Measurements from ENCODE around the gene GPAT3. TPM values are rescaled to one million over a fixed set of nuclear protein-coding genes. Genes with fewer than 3 reads are reported as not detected.

Gene GPAT3
- total and polyA plus RNA-seq, 2 of the 8 experiments (the other 6 are each of a cell fraction or from before 2014, with no cell fraction given): 0.23 to 2.0 TPM

DNA sequence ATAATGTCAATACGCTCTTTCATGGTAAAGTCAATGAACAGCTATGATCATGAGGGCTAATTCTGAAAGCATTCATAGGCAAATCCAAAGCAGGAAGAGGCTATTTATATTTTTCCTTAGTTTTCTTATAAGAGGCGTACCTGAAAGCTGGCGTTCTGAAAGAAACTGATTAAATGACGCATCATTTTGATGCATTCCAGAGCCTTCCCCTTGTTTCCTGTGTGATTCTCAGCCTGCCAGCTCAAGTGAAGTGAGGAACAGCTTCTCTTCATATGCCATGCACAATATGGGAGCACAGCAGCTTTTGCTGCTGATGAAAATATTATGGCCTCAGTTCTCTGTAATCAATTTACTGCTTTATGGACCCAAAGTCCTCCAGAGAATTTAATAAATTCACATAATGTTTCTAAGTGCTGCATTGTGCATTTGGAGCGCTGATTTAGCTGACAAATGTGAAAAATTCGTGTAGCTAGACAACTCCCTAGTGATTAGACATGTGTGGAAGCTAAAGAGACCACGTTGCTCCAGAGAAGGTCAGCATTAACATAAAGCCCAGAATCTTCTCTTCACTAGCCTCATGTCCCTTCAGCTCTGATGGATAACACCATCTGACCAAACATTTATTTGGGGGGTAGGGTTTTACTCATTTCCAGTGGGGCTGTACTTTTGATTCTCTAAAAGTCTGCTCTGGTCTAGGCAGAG is 110.8 kb downstream of the GPAT3 start:
- DNase-seq (ENCODE audit: low read depth in 1 of 2, low spot score in 2 of 2) (no peak), FAIRE-seq (no peak)
- Histone ChIP-seq H3K4me1 (replicated peaks in 1 of 4; ENCODE audit: control insufficient read depth in 3 of 4, insufficient read depth in 4 of 4, low read length in 3 of 4) (no peaks in the 10 kb centered on the region), H2BK12ac (ENCODE audit: low read depth, low read length) (no peak overlapping the region), H3K4me2 (ENCODE audit: insufficient read depth in 1 of 2, low read depth in 2 of 2, low read length in 2 of 2) (no peak overlapping the region), H3K14ac (ENCODE audit: insufficient read length) (no peak overlapping the region), H3K9ac (replicated peaks in 1 of 4; ENCODE audit: extremely low read depth in 1 of 4, low read depth in 3 of 4, low read length in 3 of 4) (no peak overlapping the region), H3K79me1 (ENCODE audit: low read depth, low read length) (no peaks in the 10 kb centered on the region), H2BK120ac (replicated peaks; ENCODE audit: low read depth, low read length) (no peak overlapping the region), H3K18ac (ENCODE audit: extremely low read depth, low read length) (no peak overlapping the region), H3K23me2 (ENCODE audit: low read depth, low read length) (no peaks in the 10 kb centered on the region), H2BK5ac (ENCODE audit: low read depth, low read length) (no peak overlapping the region), H3K4ac (replicated peaks; ENCODE audit: insufficient read length, low read depth, low read length) (no peak overlapping the region), H4K5ac (ENCODE audit: insufficient read length, low read depth, low read length) (no peak overlapping the region), H4K91ac (replicated peaks; ENCODE audit: insufficient read length, low read length) (no peak overlapping the region), H3K36me3 (ENCODE audit: control insufficient read depth in 2 of 4, insufficient read depth in 4 of 4, low read length in 3 of 4) (no peaks in the 10 kb centered on the region), H4K8ac (ENCODE audit: extremely low read depth, insufficient read depth, low read length) (no peak overlapping the region), H3K9me3 (ENCODE audit: insufficient read depth in 2 of 2, low read depth in 1 of 2, low read length in 1 of 2) (no peaks in the 10 kb centered on the region), H3K27me3 (replicated peaks in 1 of 4; ENCODE audit: control insufficient read depth in 3 of 4, extremely low read depth in 1 of 4, insufficient read depth in 3 of 4, low read length in 3 of 4) (peaks cover 0 to 1% (median 0%) of the 10 kb centered on the region in 4 experiments; a peak in 1 of 7 replicates), H2AK5ac (ENCODE audit: low read depth, low read length) (no peak overlapping the region), H4K20me1 (replicated peaks in 1 of 2; ENCODE audit: control insufficient read depth in 1 of 2, insufficient read depth in 2 of 2, low read length in 2 of 2) (no peaks in the 10 kb centered on the region), H3K4me3 (ENCODE audit: extremely low read depth in 1 of 4, insufficient read depth in 2 of 4, low read depth in 3 of 4, low read length in 4 of 4) (no peak overlapping the region), H2AFZ (ENCODE audit: low read length) (no peak overlapping the region), H3K56ac (replicated peaks; ENCODE audit: insufficient read length, low read depth, low read length) (no peak overlapping the region), H3K79me2 (ENCODE audit: control insufficient read depth in 1 of 2, insufficient read depth in 2 of 2, low read length in 2 of 2) (no peaks in the 10 kb centered on the region), H2BK15ac (ENCODE audit: low read length) (no peak overlapping the region), H3K27ac (ENCODE audit: low read depth, low read length) (no peak overlapping the region), H2BK20ac (ENCODE audit: low read length) (no peak overlapping the region), H3K23ac (ENCODE audit: insufficient read length) (no peak overlapping the region)
- ChIA-PET POLR2A (ENCODE audit: partially characterized antibody) (no interaction called here), CTCF (ENCODE audit: partially characterized antibody) (interaction anchor here (0.6 to 9.2 kb wide), 15 partner anchors 17 to 882 kb away, joined by 3 to 70 read pairs (median 4); no protein-coding TSS in a partner anchor)
- no peak for TF ChIP-seq ASH2L (IDR thresholded peaks at IDR 0.05; ENCODE audit: low read length)
- TF ChIP-seq MAFK (IDR thresholded peaks at IDR 0.05; ENCODE audit: low read depth, low read length): no peak
- no peak for TF ChIP-seq HDAC2 (IDR thresholded peaks at IDR 0.05; ENCODE audit: borderline replicate concordance in 1 of 2, low read depth in 2 of 2, low read length in 2 of 2)
- TF ChIP-seq, protein P1, sequence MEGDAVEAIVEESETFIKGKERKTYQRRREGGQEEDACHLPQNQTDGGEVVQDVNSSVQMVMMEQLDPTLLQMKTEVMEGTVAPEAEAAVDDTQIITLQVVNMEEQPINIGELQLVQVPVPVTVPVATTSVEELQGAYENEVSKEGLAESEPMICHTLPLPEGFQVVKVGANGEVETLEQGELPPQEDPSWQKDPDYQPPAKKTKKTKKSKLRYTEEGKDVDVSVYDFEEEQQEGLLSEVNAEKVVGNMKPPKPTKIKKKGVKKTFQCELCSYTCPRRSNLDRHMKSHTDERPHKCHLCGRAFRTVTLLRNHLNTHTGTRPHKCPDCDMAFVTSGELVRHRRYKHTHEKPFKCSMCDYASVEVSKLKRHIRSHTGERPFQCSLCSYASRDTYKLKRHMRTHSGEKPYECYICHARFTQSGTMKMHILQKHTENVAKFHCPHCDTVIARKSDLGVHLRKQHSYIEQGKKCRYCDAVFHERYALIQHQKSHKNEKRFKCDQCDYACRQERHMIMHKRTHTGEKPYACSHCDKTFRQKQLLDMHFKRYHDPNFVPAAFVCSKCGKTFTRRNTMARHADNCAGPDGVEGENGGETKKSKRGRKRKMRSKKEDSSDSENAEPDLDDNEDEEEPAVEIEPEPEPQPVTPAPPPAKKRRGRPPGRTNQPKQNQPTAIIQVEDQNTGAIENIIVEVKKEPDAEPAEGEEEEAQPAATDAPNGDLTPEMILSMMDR (IDR thresholded peaks at IDR 0.05; ENCODE audit: control extremely low read depth in 1 of 3, insufficient read depth in 1 of 3, low read depth in 1 of 3, low read length in 3 of 3): no peak
- 86% methylated on average over 7 of the region's 7 CpGs; no CpG with 5 or more reads in 1 of the 2 experiments for WGBS, 2 experiments (ENCODE audit: extremely low coverage in 1 of 2, insufficient coverage in 1 of 2, insufficient read length in 1 of 2, insufficient replicate concordance in 2 of 2, low coverage in 1 of 2, low lambda C conversion rate in 2 of 2, missing lambda C conversion rate in 1 of 2)

All from H1 (cell line).